ENCODE measurements around the gene TRAF3IP1.
"Not testable (repeated sequence)": the region's sequence is repeated elsewhere in the genome, so short reads cannot be mapped to it uniquely, and the experiment has no call there.

TRAF3IP1 gene

GRCh38 chr2:238403632-238404405, 83.5 kb downstream of the TRAF3IP1 start:
- no peak overlapping the region for H3K4me3 ChIP-seq (ENCODE audit: extremely low read depth, insufficient read depth, low read length, poor library complexity, severe bottlenecking)
- H3K4me1 ChIP-seq (ENCODE audit: control insufficient read depth, insufficient read depth, low read length, poor library complexity, severe bottlenecking) = no peaks in the 10 kb centered on the region
- 92 to 93% methylated on average over 18 to 21 of the region's 21 CpGs for WGBS, 2 experiments (ENCODE audit: insufficient coverage in 2 of 2)
- H3K27ac ChIP-seq (ENCODE audit: low read depth, low read length, severe bottlenecking) = no peak overlapping the region
- H3K36me3 ChIP-seq (ENCODE audit: control insufficient read depth, insufficient read depth, low read length) = peaks cover 5% of the 10 kb centered on the region
- no peaks in the 10 kb centered on the region for H3K9me3 ChIP-seq (ENCODE audit: control insufficient read depth, low read length)

- Histone ChIP-seq H3K27ac (ENCODE audit: low read depth, low read length, severe bottlenecking) (no peak overlapping the region), H3K9me3 (ENCODE audit: control insufficient read depth, low read length) (no peaks in the 10 kb centered on the region), H3K4me3 (ENCODE audit: extremely low read depth, insufficient read depth, low read length, poor library complexity, severe bottlenecking) (no peak overlapping the region), H3K4me1 (ENCODE audit: control insufficient read depth, insufficient read depth, low read length, poor library complexity, severe bottlenecking) (no peaks in the 10 kb centered on the region), H3K36me3 (ENCODE audit: control insufficient read depth, insufficient read depth, low read length) (peaks cover 5% of the 10 kb centered on the region)
- 88 to 89% methylated on average over 16 to 18 of the region's 19 CpGs for WGBS, 2 experiments (ENCODE audit: insufficient coverage in 2 of 2)
Measured at GRCh38 chr2:238404406-238405216, 84.3 kb downstream of the TRAF3IP1 start.

- not testable (repeated sequence) for H3K4me3 ChIP-seq (ENCODE audit: extremely low read depth, insufficient read depth, low read length, poor library complexity, severe bottlenecking); H3K9me3 ChIP-seq (ENCODE audit: control insufficient read depth, low read length); H3K36me3 ChIP-seq (ENCODE audit: control insufficient read depth, insufficient read depth, low read length); H3K27ac ChIP-seq (ENCODE audit: low read depth, low read length, severe bottlenecking); H3K4me1 ChIP-seq (ENCODE audit: control insufficient read depth, insufficient read depth, low read length, poor library complexity, severe bottlenecking)
- 81 to 100% methylated on average over 2 to 3 of the region's 4 CpGs for WGBS, 2 experiments (ENCODE audit: insufficient coverage in 2 of 2)
Measured at GRCh38 chr2:238405217-238405555, 84.9 kb downstream of the TRAF3IP1 start.

- Histone ChIP-seq H3K4me1 (ENCODE audit: control insufficient read depth, insufficient read depth, low read length, poor library complexity, severe bottlenecking) (no peaks in the 10 kb centered on the region), H3K36me3 (ENCODE audit: control insufficient read depth, insufficient read depth, low read length) (peaks cover 4% of the 10 kb centered on the region), H3K9me3 (ENCODE audit: control insufficient read depth, low read length) (no peaks in the 10 kb centered on the region), H3K27ac (ENCODE audit: low read depth, low read length, severe bottlenecking) (no peak overlapping the region), H3K4me3 (ENCODE audit: extremely low read depth, insufficient read depth, low read length, poor library complexity, severe bottlenecking) (no peak overlapping the region)
- 93 to 96% methylated on average over 14 to 18 of the region's 20 CpGs for WGBS, 2 experiments (ENCODE audit: insufficient coverage in 2 of 2)
Measured at GRCh38 chr2:238406221-238406997, 86.1 kb downstream of the TRAF3IP1 start.

GRCh38 chr2:238406998-238407285, 86.6 kb downstream of the TRAF3IP1 start:
- no peak overlapping the region for H3K4me3 ChIP-seq (ENCODE audit: extremely low read depth, insufficient read depth, low read length, poor library complexity, severe bottlenecking)
- WGBS, 2 experiments (ENCODE audit: insufficient coverage in 2 of 2) = 71 to 88% methylated on average over 5 to 6 of the region's 8 CpGs
- no peaks in the 10 kb centered on the region for H3K9me3 ChIP-seq (ENCODE audit: control insufficient read depth, low read length)
- H3K36me3 ChIP-seq (ENCODE audit: control insufficient read depth, insufficient read depth, low read length) = no peaks in the 10 kb centered on the region
- H3K4me1 ChIP-seq (ENCODE audit: control insufficient read depth, insufficient read depth, low read length, poor library complexity, severe bottlenecking) = no peaks in the 10 kb centered on the region
- no peak overlapping the region for H3K27ac ChIP-seq (ENCODE audit: low read depth, low read length, severe bottlenecking)

GRCh38 chr2:238407566-238407965, 87.2 kb downstream of the TRAF3IP1 start:
- no peak overlapping the region for H3K4me3 ChIP-seq (ENCODE audit: extremely low read depth, insufficient read depth, low read length, poor library complexity, severe bottlenecking)
- WGBS, 2 experiments (ENCODE audit: insufficient coverage in 2 of 2) = 93 to 95% methylated on average over 11 of the region's 11 CpGs

GRCh38 chr2:238408615-238409340, 88.5 kb downstream of the TRAF3IP1 start:
- H3K9me3 ChIP-seq (ENCODE audit: control insufficient read depth, low read length) = no peaks in the 10 kb centered on the region
- H3K4me1 ChIP-seq (ENCODE audit: control insufficient read depth, insufficient read depth, low read length, poor library complexity, severe bottlenecking) = no peaks in the 10 kb centered on the region
- no peak overlapping the region for H3K27ac ChIP-seq (ENCODE audit: low read depth, low read length, severe bottlenecking)
- H3K36me3 ChIP-seq (ENCODE audit: control insufficient read depth, insufficient read depth, low read length) = no peaks in the 10 kb centered on the region
- no peak overlapping the region for H3K4me3 ChIP-seq (ENCODE audit: extremely low read depth, insufficient read depth, low read length, poor library complexity, severe bottlenecking)
- 89 to 90% methylated on average over 14 to 17 of the region's 17 CpGs for WGBS, 2 experiments (ENCODE audit: insufficient coverage in 2 of 2)

More at GRCh38 chr2:238407566-238407965, 87.2 kb downstream of the TRAF3IP1 start:
- Histone ChIP-seq H3K27ac (ENCODE audit: low read depth, low read length, severe bottlenecking) (no peak overlapping the region), H3K36me3 (ENCODE audit: control insufficient read depth, insufficient read depth, low read length) (no peaks in the 10 kb centered on the region), H3K9me3 (ENCODE audit: control insufficient read depth, low read length) (no peaks in the 10 kb centered on the region), H3K4me1 (ENCODE audit: control insufficient read depth, insufficient read depth, low read length, poor library complexity, severe bottlenecking) (no peaks in the 10 kb centered on the region)

- Histone ChIP-seq H3K4me3 (ENCODE audit: extremely low read depth, insufficient read depth, low read length, poor library complexity, severe bottlenecking) (no peak overlapping the region), H3K4me1 (ENCODE audit: control insufficient read depth, insufficient read depth, low read length, poor library complexity, severe bottlenecking) (no peaks in the 10 kb centered on the region), H3K36me3 (ENCODE audit: control insufficient read depth, insufficient read depth, low read length) (no peaks in the 10 kb centered on the region), H3K9me3 (ENCODE audit: control insufficient read depth, low read length) (no peaks in the 10 kb centered on the region), H3K27ac (ENCODE audit: low read depth, low read length, severe bottlenecking) (no peak overlapping the region)
- WGBS, 2 experiments (ENCODE audit: insufficient coverage in 2 of 2) = 95 to 96% methylated on average over 19 to 25 of the region's 34 CpGs
Measured at GRCh38 chr2:238409341-238410199, 89.3 kb downstream of the TRAF3IP1 start.

- Histone ChIP-seq H3K27ac (ENCODE audit: low read depth, low read length, severe bottlenecking) (no peak overlapping the region), H3K4me1 (ENCODE audit: control insufficient read depth, insufficient read depth, low read length, poor library complexity, severe bottlenecking) (peaks cover 3% of the 10 kb centered on the region), H3K9me3 (ENCODE audit: control insufficient read depth, low read length) (peaks cover 11% of the 10 kb centered on the region), H3K4me3 (ENCODE audit: extremely low read depth, insufficient read depth, low read length, poor library complexity, severe bottlenecking) (no peak overlapping the region), H3K36me3 (ENCODE audit: control insufficient read depth, insufficient read depth, low read length) (no peaks in the 10 kb centered on the region)
- 82 to 97% methylated on average over 3 to 5 of the region's 12 CpGs for whole genome bisulfite sequencing, 2 experiments (ENCODE audit: insufficient coverage in 2 of 2)
Measured at GRCh38 chr2:238412067-238412767, 91.9 kb downstream of the TRAF3IP1 start.

Measured in mesodermal cell (in vitro differentiated cells).